WTC11 (cell line): Measurements from ENCODE around the gene PHAX.

Experiments used
- IRF2 ChIP-seq: sonication (generic); formaldehyde crosslinking; IDR thresholded peaks from 2 replicates; pipeline ENCODE4 v1.8.0; 2022; ENCODE audit warnings: low read depth, missing genetic modification reagents, borderline replicate concordance
- TEAD4 ChIP-seq: sonication (generic); formaldehyde crosslinking; IDR thresholded peaks from 2 replicates; pipeline ENCODE4 v1.8.0; 2022; ENCODE audit warnings: mild to moderate bottlenecking, missing genetic modification reagents
- TF ChIP-seq, protein P1 (sequence below): fragments of 200-600 bp; IDR thresholded peaks from 2 replicates; pipeline ENCODE4 v1.8.0; 2022; ENCODE audit warnings: antibody characterized with exemption
- TF ChIP-seq, protein P2 (sequence below): sonication (generic); formaldehyde crosslinking; IDR thresholded peaks from 2 replicates; pipeline ENCODE4 v1.8.1; 2022; ENCODE audit warnings: mild to moderate bottlenecking, moderate library complexity, missing genetic modification reagents
- TF ChIP-seq, protein P3 (sequence below): sonication (generic); formaldehyde crosslinking; IDR thresholded peaks from 2 replicates; pipeline ENCODE4 v1.8.0; 2022; ENCODE audit warnings: mild to moderate bottlenecking, missing genetic modification reagents

DNA sequence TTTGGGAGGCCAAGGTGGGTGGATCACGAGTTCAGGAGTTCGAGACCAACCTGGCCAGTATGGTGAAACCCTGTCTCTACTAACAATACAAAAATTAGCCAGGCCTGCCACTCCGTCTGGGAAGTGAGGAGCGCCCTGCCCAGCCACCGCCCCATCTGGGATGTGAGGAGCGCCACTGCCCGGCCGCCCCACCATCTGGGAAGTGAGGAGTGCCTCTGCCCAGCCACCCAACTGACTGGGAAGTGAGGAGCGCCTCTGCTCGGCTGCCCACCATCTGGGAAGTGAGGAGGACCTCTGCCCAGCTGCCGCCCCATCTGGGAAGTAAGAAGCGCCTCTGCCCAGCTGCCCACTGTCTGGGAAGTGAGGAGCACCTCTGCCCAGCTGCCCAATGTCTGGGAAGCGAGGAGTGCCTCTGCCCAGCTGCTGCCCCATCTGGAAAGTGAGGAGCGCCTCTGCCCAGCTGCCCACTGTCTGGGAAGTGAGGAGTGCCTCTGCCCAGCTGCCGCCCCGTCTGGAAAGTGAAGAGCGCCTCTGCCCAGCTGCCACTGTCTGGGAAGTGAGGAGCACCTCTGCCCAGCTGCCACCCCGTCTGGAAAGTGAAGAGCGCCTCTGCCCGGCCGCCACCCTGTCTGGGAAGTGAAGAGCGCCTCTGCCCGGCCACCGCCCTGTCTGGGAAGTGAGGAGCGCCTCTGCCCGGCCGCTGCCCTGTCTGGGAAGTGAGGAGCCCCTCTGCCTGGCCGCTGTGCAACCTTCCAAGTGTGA lies 11.0 kb upstream of the PHAX start:
- TF ChIP-seq IRF2 (CRISPR knock-in tag) (no peak), TEAD4 (CRISPR knock-in tag) (no peak)
- TF ChIP-seq, protein P1, sequence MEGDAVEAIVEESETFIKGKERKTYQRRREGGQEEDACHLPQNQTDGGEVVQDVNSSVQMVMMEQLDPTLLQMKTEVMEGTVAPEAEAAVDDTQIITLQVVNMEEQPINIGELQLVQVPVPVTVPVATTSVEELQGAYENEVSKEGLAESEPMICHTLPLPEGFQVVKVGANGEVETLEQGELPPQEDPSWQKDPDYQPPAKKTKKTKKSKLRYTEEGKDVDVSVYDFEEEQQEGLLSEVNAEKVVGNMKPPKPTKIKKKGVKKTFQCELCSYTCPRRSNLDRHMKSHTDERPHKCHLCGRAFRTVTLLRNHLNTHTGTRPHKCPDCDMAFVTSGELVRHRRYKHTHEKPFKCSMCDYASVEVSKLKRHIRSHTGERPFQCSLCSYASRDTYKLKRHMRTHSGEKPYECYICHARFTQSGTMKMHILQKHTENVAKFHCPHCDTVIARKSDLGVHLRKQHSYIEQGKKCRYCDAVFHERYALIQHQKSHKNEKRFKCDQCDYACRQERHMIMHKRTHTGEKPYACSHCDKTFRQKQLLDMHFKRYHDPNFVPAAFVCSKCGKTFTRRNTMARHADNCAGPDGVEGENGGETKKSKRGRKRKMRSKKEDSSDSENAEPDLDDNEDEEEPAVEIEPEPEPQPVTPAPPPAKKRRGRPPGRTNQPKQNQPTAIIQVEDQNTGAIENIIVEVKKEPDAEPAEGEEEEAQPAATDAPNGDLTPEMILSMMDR, result no peak
- TF ChIP-seq, protein P2, sequence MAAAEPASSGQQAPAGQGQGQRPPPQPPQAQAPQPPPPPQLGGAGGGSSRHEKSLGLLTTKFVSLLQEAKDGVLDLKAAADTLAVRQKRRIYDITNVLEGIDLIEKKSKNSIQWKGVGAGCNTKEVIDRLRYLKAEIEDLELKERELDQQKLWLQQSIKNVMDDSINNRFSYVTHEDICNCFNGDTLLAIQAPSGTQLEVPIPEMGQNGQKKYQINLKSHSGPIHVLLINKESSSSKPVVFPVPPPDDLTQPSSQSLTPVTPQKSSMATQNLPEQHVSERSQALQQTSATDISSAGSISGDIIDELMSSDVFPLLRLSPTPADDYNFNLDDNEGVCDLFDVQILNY (CRISPR knock-in tag), result no peak
- TF ChIP-seq, protein P3, sequence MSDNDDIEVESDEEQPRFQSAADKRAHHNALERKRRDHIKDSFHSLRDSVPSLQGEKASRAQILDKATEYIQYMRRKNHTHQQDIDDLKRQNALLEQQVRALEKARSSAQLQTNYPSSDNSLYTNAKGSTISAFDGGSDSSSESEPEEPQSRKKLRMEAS (CRISPR knock-in tag), result no peak
